Trophoblast cell (in vitro differentiated cells and primary cell): ENCODE measurements around the gene LTA4H. TPM values are rescaled to one million over a fixed set of nuclear protein-coding genes. Genes with fewer than 3 reads are reported as not detected.

ENCODE experiments used
- DNase-seq, 2 donors: peaks; one replicate each; pipeline ENCODE4 v3.0.0-alpha.2; 2016
- H2AFZ ChIP-seq: 2 replicates; pipeline ENCODE4 v1.6.1; 2013; ENCODE audit warnings: low read length, moderate library complexity, mild to moderate bottlenecking; ENCODE audit not compliant: insufficient read depth, poor library complexity
- H2AK5ac ChIP-seq: 2 replicates; pipeline ENCODE4 v1.6.1; 2013; ENCODE audit warnings: mild to moderate bottlenecking, low read length
- H2BK120ac ChIP-seq: 2 replicates; pipeline ENCODE4 v1.6.1; 2013; ENCODE audit warnings: low read length, mild to moderate bottlenecking, moderate library complexity; ENCODE audit not compliant: insufficient read depth, poor library complexity
- H2BK12ac ChIP-seq: 2 replicates; pipeline ENCODE4 v1.6.1; 2013; ENCODE audit warnings: mild to moderate bottlenecking, low read length, moderate library complexity
- H2BK5ac ChIP-seq: 2 replicates; pipeline ENCODE4 v1.6.1; 2013; ENCODE audit warnings: low read length, low read depth, moderate library complexity, mild to moderate bottlenecking; ENCODE audit not compliant: poor library complexity
- H3K14ac ChIP-seq: 2 replicates; pipeline ENCODE4 v1.6.1; 2013; ENCODE audit warnings: mild to moderate bottlenecking, low read length
- H3K18ac ChIP-seq: 2 replicates; pipeline ENCODE4 v1.6.1; 2013; ENCODE audit warnings: mild to moderate bottlenecking, low read length
- H3K23ac ChIP-seq: 2 replicates; pipeline ENCODE4 v1.6.1; 2013; ENCODE audit warnings: low read length
- H3K27ac ChIP-seq: 2 replicates; pipeline ENCODE4 v1.5.1; 2013; ENCODE audit warnings: low read depth, mild to moderate bottlenecking, inconsistent platforms, low read length, moderate library complexity
- H3K27me3 ChIP-seq: 2 replicates; pipeline ENCODE4 v1.6.1; 2013; ENCODE audit warnings: inconsistent platforms, mild to moderate bottlenecking, low read length, moderate library complexity; ENCODE audit not compliant: insufficient read depth
- H3K36me3 ChIP-seq, 2 experiments: 1 replicate in 1 of 2; 2 replicates in 1 of 2; pipeline ENCODE4 v1.6.1; 2013; ENCODE audit warnings: low read length in 2 of 2, mild to moderate bottlenecking in 2 of 2, moderate library complexity in 1 of 2; ENCODE audit not compliant: insufficient read depth in 2 of 2, control insufficient read depth in 1 of 2
- H3K4ac ChIP-seq: 2 replicates; pipeline ENCODE4 v1.6.1; 2013; ENCODE audit warnings: low read depth, mild to moderate bottlenecking, low read length, moderate library complexity
- H3K4me1 ChIP-seq, 2 experiments: 1 replicate in 1 of 2; 2 replicates in 1 of 2; pipeline ENCODE4 v1.6.1; 2013; ENCODE audit warnings: low read length in 2 of 2, mild to moderate bottlenecking in 2 of 2, moderate library complexity in 1 of 2; ENCODE audit not compliant: insufficient read depth in 2 of 2, control insufficient read depth in 1 of 2
- H3K4me2 ChIP-seq: 2 replicates; pipeline ENCODE4 v1.6.1; 2013; ENCODE audit warnings: inconsistent platforms, mild to moderate bottlenecking, low read length, moderate library complexity
- H3K4me3 ChIP-seq: 2 replicates; pipeline ENCODE4 v1.5.1; 2013; ENCODE audit warnings: mild to moderate bottlenecking, low read depth, low read length, inconsistent platforms
- H3K79me1 ChIP-seq: one replicate; pipeline ENCODE4 v1.6.1; 2013; ENCODE audit warnings: low read length
- H3K79me2 ChIP-seq: 2 replicates; pipeline ENCODE4 v1.6.1; 2013; ENCODE audit warnings: low read length, mild to moderate bottlenecking; ENCODE audit not compliant: control insufficient read depth, insufficient read depth, poor library complexity
- H3K9ac ChIP-seq: 2 replicates; pipeline ENCODE4 v1.6.1; 2013; ENCODE audit warnings: mild to moderate bottlenecking, low read length
- H3K9me3 ChIP-seq: 2 replicates; pipeline ENCODE4 v1.6.1; 2013; ENCODE audit warnings: low read depth, mild to moderate bottlenecking, control low read depth, inconsistent platforms, low read length; ENCODE audit not compliant: insufficient read depth
- H4K12ac ChIP-seq: 2 replicates; pipeline ENCODE4 v1.6.1; 2013; ENCODE audit warnings: low read depth, mild to moderate bottlenecking, low read length, moderate library complexity
- H4K8ac ChIP-seq: 2 replicates; pipeline ENCODE4 v1.6.1; 2013; ENCODE audit warnings: low read depth, mild to moderate bottlenecking, low read length, moderate library complexity
- H4K91ac ChIP-seq: one replicate; pipeline ENCODE4 v1.6.1; 2013; ENCODE audit warnings: low read depth, mild to moderate bottlenecking, low read length, moderate library complexity
- WGBS: extraction: QIAGEN DNeasy Blood & Tissue Kit; methylation state at CpG from one replicate; pipeline ENCODE4 v1.1.7; 2013; ENCODE audit warnings: missing lambda C conversion rate; ENCODE audit not compliant: insufficient read length, insufficient coverage; ENCODE audit errors: extremely low coverage; 5-methylcytosine and 5-hydroxymethylcytosine counted together
- polyA plus RNA-seq: library from polyadenylated mRNA; stranded (reverse); fragments of 200-250 nt; gene quantifications from 2 replicates; pipeline ENCODE4 v1.2.3, GENCODE V29; 2013

LTA4H gene
- polyA plus RNA-seq: 51.0 and 52.4 TPM in 2 replicates

- Histone ChIP-seq H3K27ac (no peak within 1 kb of the TSS), H3K14ac (peak within 1 kb of the TSS; percentile 20), H3K4me2 (peak within 1 kb of the TSS; percentile 94), H3K79me1 (peaks cover 5% of the 10 kb centered on the region), H3K4ac (no peak within 1 kb of the TSS), H3K23ac (no peak within 1 kb of the TSS), H2AFZ (peak within 1 kb of the TSS; percentile 57), H3K4me1 (no peaks in the 10 kb centered on the region), H3K36me3 (no peaks in the 10 kb centered on the region), H2BK120ac (no peak within 1 kb of the TSS), H3K27me3 (no peaks in the 10 kb centered on the region), H2AK5ac (no peak within 1 kb of the TSS), H3K79me2 (no peaks in the 10 kb centered on the region), H3K9me3 (no peaks in the 10 kb centered on the region), H3K9ac (peak within 1 kb of the TSS; percentile 83), H4K91ac (no peak within 1 kb of the TSS), H2BK12ac (peak within 1 kb of the TSS; percentile 55), H4K12ac (peak within 1 kb of the TSS; percentile 1), H3K4me3 (peak within 1 kb of the TSS; percentile 99), H3K18ac (no peak within 1 kb of the TSS), H2BK5ac (no peak within 1 kb of the TSS), H4K8ac (peak within 1 kb of the TSS; percentile 64)
- peak; percentile 97 to 98 for DNase-seq
- WGBS: no CpG with 5 or more reads among the region's 55 CpGs
Measured at GRCh38 chr12:96035283-96036236, at the start of gene LTA4H. TSS of gene LTA4H (minus strand) at chr12:96035587. CDS start at chr12:96035519, 68 bp downstream.

DNA sequence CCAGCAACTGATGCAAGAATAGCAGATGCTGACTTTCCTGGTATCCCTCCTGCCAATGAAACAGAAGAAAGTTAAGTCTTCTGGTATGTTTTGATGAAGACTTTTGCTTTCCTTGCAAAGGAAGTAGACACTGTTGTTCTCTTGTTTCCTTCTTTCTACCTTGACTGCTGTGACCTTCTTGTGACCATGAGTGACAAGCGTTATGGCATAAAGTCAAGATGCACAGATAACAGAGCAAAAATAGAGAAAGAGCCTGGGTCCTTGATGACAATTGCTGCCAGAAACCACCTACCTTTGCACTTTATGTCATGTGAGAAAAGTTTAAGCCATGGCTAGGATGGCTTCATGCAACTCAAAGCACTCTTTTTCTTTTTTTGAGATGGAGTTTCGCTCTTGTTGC is 49.2 kb upstream of the LTA4H start:
- no CpG with 5 or more reads among the region's 2 CpGs for WGBS
- H3K14ac ChIP-seq: no peak overlapping the region
- H2BK120ac ChIP-seq: no peak overlapping the region
- H4K8ac ChIP-seq: no peak overlapping the region
- H3K4me1 ChIP-seq: peaks cover 0 to 4% of the 10 kb centered on the region in 2 experiments
- no peak overlapping the region for H3K4me3 ChIP-seq
- H3K27ac ChIP-seq: no peak overlapping the region
- H4K91ac ChIP-seq: no peak overlapping the region
- no peak overlapping the region for H2AFZ ChIP-seq
- H2BK12ac ChIP-seq: no peak overlapping the region
- H3K23ac ChIP-seq: no peak overlapping the region
- no peaks in the 10 kb centered on the region for H3K79me1 ChIP-seq
- no peaks in the 10 kb centered on the region for H3K36me3 ChIP-seq
- H3K9me3 ChIP-seq: peaks cover 6% of the 10 kb centered on the region
- H3K9ac ChIP-seq: no peak overlapping the region
- no peak overlapping the region for H4K12ac ChIP-seq
- no peak overlapping the region for H2AK5ac ChIP-seq
- no peaks in the 10 kb centered on the region for H3K79me2 ChIP-seq
- H3K18ac ChIP-seq: no peak overlapping the region
- H3K4ac ChIP-seq: no peak overlapping the region
- no peak overlapping the region for H3K4me2 ChIP-seq
- H2BK5ac ChIP-seq: no peak overlapping the region
- no peak for DNase-seq
- H3K27me3 ChIP-seq: no peaks in the 10 kb centered on the region

DNA sequence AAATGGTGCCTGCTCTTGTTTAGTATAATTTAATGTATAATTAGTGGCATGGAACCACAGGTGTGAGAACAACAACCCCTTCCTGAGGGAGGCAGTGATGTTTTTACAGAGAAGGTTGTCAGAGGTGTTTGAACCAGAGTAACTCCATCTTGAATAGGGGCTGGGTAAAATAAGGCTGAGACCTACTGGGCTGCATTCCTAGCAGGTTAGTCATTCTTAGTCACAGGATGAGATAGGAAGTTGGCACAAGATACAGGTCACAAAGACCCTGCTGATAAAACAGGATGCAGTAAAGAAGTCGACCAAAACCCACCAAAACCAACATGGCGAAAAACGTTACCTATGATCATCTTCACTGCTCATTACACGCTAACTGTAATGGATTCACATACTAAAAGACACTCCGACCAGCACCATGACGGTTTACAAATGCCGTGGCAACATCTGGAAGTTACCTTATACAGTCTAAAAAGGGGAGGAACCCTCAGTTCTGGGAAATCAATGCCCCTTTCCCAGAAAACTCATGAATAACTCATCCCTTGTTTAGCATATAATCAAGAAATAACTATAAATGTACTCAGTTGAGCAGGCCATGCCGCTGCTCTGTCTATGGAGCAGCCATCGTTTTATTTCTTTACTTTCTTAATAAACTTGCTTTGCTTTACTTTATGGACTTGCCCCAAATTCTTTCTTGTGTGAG is 47.8 kb upstream of the LTA4H start:
- no peak overlapping the region for H3K4me3 ChIP-seq
- H3K18ac ChIP-seq: no peak overlapping the region
- H2BK5ac ChIP-seq: no peak overlapping the region
- no peak overlapping the region for H3K23ac ChIP-seq
- H2AFZ ChIP-seq: no peak overlapping the region
- no peak overlapping the region for H2AK5ac ChIP-seq
- no peaks in the 10 kb centered on the region for H3K36me3 ChIP-seq
- no peak overlapping the region for H4K8ac ChIP-seq
- no peaks in the 10 kb centered on the region for H3K79me2 ChIP-seq
- WGBS: no CpG with 5 or more reads among the region's 9 CpGs
- DNase-seq: peak in 1 of 2 donors; percentile 12
- no peak overlapping the region for H3K4ac ChIP-seq
- no peak overlapping the region for H3K4me2 ChIP-seq
- no peak overlapping the region for H3K9ac ChIP-seq
- H2BK120ac ChIP-seq: no peak overlapping the region
- no peak overlapping the region for H3K14ac ChIP-seq
- peaks cover 0 to 4% of the 10 kb centered on the region in 2 experiments for H3K4me1 ChIP-seq
- H4K12ac ChIP-seq: no peak overlapping the region
- no peak overlapping the region for H2BK12ac ChIP-seq
- H3K27ac ChIP-seq: no peak overlapping the region
- H3K27me3 ChIP-seq: no peaks in the 10 kb centered on the region
- H4K91ac ChIP-seq: no peak overlapping the region
- H3K79me1 ChIP-seq: no peaks in the 10 kb centered on the region
- peaks cover 6% of the 10 kb centered on the region for H3K9me3 ChIP-seq

- Histone ChIP-seq H2AFZ (no peak overlapping the region), H2AK5ac (no peak overlapping the region), H3K4me2 (no peak overlapping the region), H2BK5ac (no peak overlapping the region), H3K18ac (no peak overlapping the region), H3K36me3 (no peaks in the 10 kb centered on the region), H3K4ac (no peak overlapping the region), H4K12ac (no peak overlapping the region), H3K9ac (no peak overlapping the region), H4K91ac (no peak overlapping the region), H3K79me2 (no peaks in the 10 kb centered on the region), H3K27me3 (no peaks in the 10 kb centered on the region), H3K79me1 (no peaks in the 10 kb centered on the region), H4K8ac (no peak overlapping the region), H2BK12ac (no peak overlapping the region), H3K27ac (no peak overlapping the region), H3K4me3 (no peak overlapping the region), H3K23ac (no peak overlapping the region), H3K9me3 (no peaks in the 10 kb centered on the region), H3K4me1 (peaks cover 0 to 4% of the 10 kb centered on the region in 2 experiments), H2BK120ac (no peak overlapping the region), H3K14ac (no peak overlapping the region)
- DNase-seq: no peak
- no CpG with 5 or more reads among the region's 3 CpGs for WGBS
Measured at GRCh38 chr12:96081596-96081995, 46.2 kb upstream of the LTA4H start.
